ENCODE measurements around the gene SLCO4A1. TPM values are rescaled to one million over a fixed set of nuclear protein-coding genes. Genes with fewer than 3 reads are reported as not detected.

SLCO4A1 gene
- total and polyA plus RNA-seq, 2 donors (not counting 1 experiment from before 2014, with no cell fraction given) = 2.1 to 79.5 TPM

DNA sequence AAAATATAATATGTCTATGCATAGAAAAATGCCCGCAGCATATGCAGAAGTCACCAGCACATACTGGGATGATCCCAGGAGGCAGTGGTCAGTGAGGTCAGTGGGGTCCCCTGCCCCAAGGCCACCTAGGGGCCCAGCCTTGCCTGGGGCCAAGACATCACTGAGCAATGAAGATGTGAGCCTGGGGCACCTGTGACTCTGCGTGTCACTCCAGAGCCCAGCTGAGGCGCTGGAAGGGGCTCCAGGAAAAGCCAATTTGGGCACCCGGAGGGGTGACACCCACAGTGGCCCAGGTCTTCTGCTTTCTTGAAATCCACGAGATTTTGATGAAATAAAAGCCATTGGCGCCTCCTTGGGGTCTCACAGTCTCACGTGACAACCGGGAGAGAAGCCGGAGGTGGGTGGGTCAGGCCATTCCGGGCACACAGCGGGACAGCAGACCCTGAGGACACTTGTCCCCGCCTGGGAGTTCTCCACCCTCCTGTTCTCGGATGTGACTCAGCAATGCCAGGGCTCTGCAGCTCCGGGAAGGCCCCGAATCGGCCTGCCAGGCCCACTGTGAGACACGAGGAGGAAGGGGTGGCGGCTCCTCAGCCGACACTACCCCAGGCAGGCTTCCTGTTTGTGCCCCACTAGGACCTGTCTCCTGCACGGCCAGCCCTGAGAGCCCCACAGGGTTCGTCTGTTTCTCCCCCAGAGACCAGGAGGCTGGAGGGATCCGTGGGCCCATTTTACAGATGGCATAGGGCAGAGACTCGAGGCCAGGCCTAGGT, 24.4 kb upstream of the SLCO4A1 start:
- no peak overlapping the region for H3K4me3 ChIP-seq (ENCODE audit: control extremely low read depth in 1 of 5, extremely low read depth in 1 of 5, insufficient read depth in 1 of 5, low read depth in 2 of 5, low read length in 4 of 5)
- TF ChIP-seq, protein P1, sequence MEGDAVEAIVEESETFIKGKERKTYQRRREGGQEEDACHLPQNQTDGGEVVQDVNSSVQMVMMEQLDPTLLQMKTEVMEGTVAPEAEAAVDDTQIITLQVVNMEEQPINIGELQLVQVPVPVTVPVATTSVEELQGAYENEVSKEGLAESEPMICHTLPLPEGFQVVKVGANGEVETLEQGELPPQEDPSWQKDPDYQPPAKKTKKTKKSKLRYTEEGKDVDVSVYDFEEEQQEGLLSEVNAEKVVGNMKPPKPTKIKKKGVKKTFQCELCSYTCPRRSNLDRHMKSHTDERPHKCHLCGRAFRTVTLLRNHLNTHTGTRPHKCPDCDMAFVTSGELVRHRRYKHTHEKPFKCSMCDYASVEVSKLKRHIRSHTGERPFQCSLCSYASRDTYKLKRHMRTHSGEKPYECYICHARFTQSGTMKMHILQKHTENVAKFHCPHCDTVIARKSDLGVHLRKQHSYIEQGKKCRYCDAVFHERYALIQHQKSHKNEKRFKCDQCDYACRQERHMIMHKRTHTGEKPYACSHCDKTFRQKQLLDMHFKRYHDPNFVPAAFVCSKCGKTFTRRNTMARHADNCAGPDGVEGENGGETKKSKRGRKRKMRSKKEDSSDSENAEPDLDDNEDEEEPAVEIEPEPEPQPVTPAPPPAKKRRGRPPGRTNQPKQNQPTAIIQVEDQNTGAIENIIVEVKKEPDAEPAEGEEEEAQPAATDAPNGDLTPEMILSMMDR (IDR thresholded peaks at IDR 0.05) = no peak
- TF ChIP-seq EZH2 (IDR thresholded peaks at IDR 0.05; ENCODE audit: borderline replicate concordance, insufficient read depth, low read depth, low read length, poor library complexity, severe bottlenecking) = no peak
- H3K4me1 ChIP-seq (ENCODE audit: control insufficient read depth in 2 of 2, insufficient read depth in 2 of 2, low read length in 2 of 2) = peaks cover 33 to 38% of the 10 kb centered on the region in 2 donors
- no peaks in the 10 kb centered on the region for H4K20me1 ChIP-seq (ENCODE audit: control insufficient read depth, insufficient read depth, low read length, poor library complexity, severe bottlenecking)
- H3K9ac ChIP-seq (ENCODE audit: low read length) = no peak overlapping the region
- H3K36me3 ChIP-seq (replicated peaks in 1 of 2; ENCODE audit: control extremely low read depth in 1 of 2, control insufficient read depth in 1 of 2, extremely low read depth in 1 of 2, insufficient read depth in 2 of 2, low read length in 1 of 2) = no peaks in the 10 kb centered on the region
- peak overlapping the region; percentile 54 to 73 for H3K27ac ChIP-seq (ENCODE audit: low read length in 2 of 2)
- ATAC-seq (ENCODE audit: low read depth) = peak; percentile 67
- Mint-ChIP-seq H3K27ac (peak overlapping the region; percentile 90), H3K4me1 (peaks cover 44% of the 10 kb centered on the region), H3K4me3 (peak overlapping the region; percentile 72), H3K9me3 (ENCODE audit: insufficient read depth) (no peaks in the 10 kb centered on the region), H3K27me3 (no peaks in the 10 kb centered on the region)
- peak overlapping the region; percentile 57 for H3K4me2 ChIP-seq (replicated peaks; ENCODE audit: low read depth, low read length, poor library complexity, severe bottlenecking)
- CTCF ChIA-PET = interaction anchor here (0.6 to 3.9 kb wide), 26 partner anchors 11 to 316 kb away, joined by 3 to 65 read pairs (median 7); partner anchors contain the start of genes ADRM1, OGFR and SLCO4A1
- intact Hi-C loops (cut with micrococcal nuclease) = loop anchor here (1.0 to 5.0 kb wide), 5 partner anchors 34 to 315 kb away; partner anchors contain the start of genes ADRM1 and RPS21
- POLR2A ChIA-PET = interaction anchor here (0.5 to 3.6 kb wide), 7 partner anchors 11 to 393 kb away, joined by 3 to 17 read pairs (median 3); partner anchors contain the start of gene SLCO4A1
- 9% methylated on average over 21 of the region's 23 CpGs for WGBS (ENCODE audit: insufficient coverage)
- H3K27me3 ChIP-seq (replicated peaks in 1 of 4; ENCODE audit: control extremely low read depth in 1 of 4, control insufficient read depth in 3 of 4, insufficient read depth in 4 of 4, low read length in 3 of 4) = no peaks in the 10 kb centered on the region
- H2AFZ ChIP-seq (ENCODE audit: insufficient read depth, low read depth, low read length, poor library complexity, severe bottlenecking) = peak overlapping the region; percentile 74
- H3K9me3 ChIP-seq (ENCODE audit: control extremely low read depth in 1 of 3, control insufficient read depth in 2 of 3, insufficient read depth in 1 of 3, low read length in 2 of 3) = no peaks in the 10 kb centered on the region
- H3K79me2 ChIP-seq (ENCODE audit: control insufficient read depth, insufficient read depth, low read length) = no peaks in the 10 kb centered on the region
- peak; percentile 67 for DNase-seq

Data from B cell (primary cell).